Endothelial cell of umbilical vein (primary cell): ENCODE measurements around the gene HSD17B8. TPM values are rescaled to one million over a fixed set of nuclear protein-coding genes. Genes with fewer than 3 reads are reported as not detected.

ENCODE experiments used
- BruUV-seq: library from RNA; stranded (reverse); fragments of 400-500 nt; replicated peaks from 2 replicates; lab custom pipeline; 2021; lab: Mats Ljungman, UMichigan
- CTCF ChIA-PET: fragments of 300-600, 350-600 bp; sonication (Branson Sonifier 250); formaldehyde crosslinking; loops from one replicate; lab custom pipeline; 2021; ENCODE audit warnings: antibody characterized with exemption, inconsistent platforms; lab: Charles Lee
- POLR2A ChIA-PET: fragments of 300-600, 350-600 bp; sonication (Branson Sonifier 250); formaldehyde crosslinking; loops from one replicate; lab custom pipeline; 2021; ENCODE audit warnings: antibody characterized with exemption, inconsistent platforms; lab: Charles Lee
- DNase-seq: peaks from one replicate; pipeline ENCODE4 v3.0.0-alpha.2; 2011; ENCODE audit warnings: low read depth, low spot score
- FAIRE-seq: peaks from 2 replicates; lab custom pipeline; 2011; peaks lifted over from hg19 to GRCh38; lab: Jason Lieb, UNC
- H2AFZ ChIP-seq: 2 replicates; pipeline ENCODE4 v1.6.0; 2012; ENCODE audit warnings: low read depth, low read length, control low read depth, inconsistent platforms
- H3K27ac ChIP-seq: 2 replicates; pipeline ENCODE4 v1.5.1; 2011; ENCODE audit warnings: low read depth, mild to moderate bottlenecking, control low read depth, low read length, moderate library complexity; ENCODE audit not compliant: insufficient read depth
- H3K27me3 ChIP-seq, 2 experiments: 2 replicates each; pipeline versions ENCODE4 v1.6.0 to v1.6.1; 2011; ENCODE audit warnings: low read length in 2 of 2, mixed read lengths in 1 of 2; ENCODE audit not compliant: control insufficient read depth in 2 of 2, insufficient read depth in 2 of 2
- H3K36me3 ChIP-seq, 2 experiments: 2 replicates in 1 of 2; 3 replicates in 1 of 2; pipeline ENCODE4 v1.5.1; 2011; ENCODE audit warnings: low read length in 2 of 2, mild to moderate bottlenecking in 1 of 2, moderate library complexity in 1 of 2; ENCODE audit not compliant: control insufficient read depth in 2 of 2, insufficient read depth in 2 of 2; ENCODE audit errors: extremely low read depth in 1 of 2
- H3K4me1 ChIP-seq: 3 replicates; pipeline ENCODE4 v1.5.1; 2011; ENCODE audit warnings: mild to moderate bottlenecking, low read length; ENCODE audit not compliant: control insufficient read depth, insufficient read depth; ENCODE audit errors: extremely low read depth
- H3K4me2 ChIP-seq: 2 replicates; pipeline ENCODE4 v1.6.1; 2011; ENCODE audit warnings: low read length, control low read depth, mixed read lengths; ENCODE audit not compliant: insufficient read depth
- H3K4me3 ChIP-seq, 3 experiments: fragments of 200-600 bp in 1 of 3; sonication (generic), shearing (Covaris generic) in 1 of 3; replicated peaks in 1 of 3; 2 replicates each; pipeline ENCODE4 v1.5.1; 2011 to 2016; ENCODE audit warnings: control low read depth in 3 of 3, low read length in 3 of 3, mild to moderate bottlenecking in 2 of 3, inconsistent platforms in 1 of 3, low read depth in 1 of 3, moderate library complexity in 1 of 3; ENCODE audit not compliant: insufficient read depth in 1 of 3
- H3K79me2 ChIP-seq: 2 replicates; pipeline ENCODE4 v1.6.0; 2012; ENCODE audit warnings: low read length, inconsistent platforms; ENCODE audit not compliant: control insufficient read depth, insufficient read depth
- H3K9ac ChIP-seq: replicated peaks from 2 replicates; pipeline ENCODE3; 2011; ENCODE audit warnings: low read length, control low read depth; ENCODE audit not compliant: insufficient read depth; ENCODE audit errors: extremely low read depth
- H3K9me1 ChIP-seq: replicated peaks from 3 replicates; pipeline ENCODE4 v1.6.0; 2011; ENCODE audit warnings: mild to moderate bottlenecking, low read length; ENCODE audit not compliant: control insufficient read depth, insufficient read depth; ENCODE audit errors: extremely low read depth
- H3K9me3 ChIP-seq: replicated peaks from 2 replicates; pipeline ENCODE4 v1.5.1; 2012; ENCODE audit warnings: low read length, inconsistent platforms; ENCODE audit not compliant: control insufficient read depth, insufficient read depth
- H4K20me1 ChIP-seq: replicated peaks from 2 replicates; pipeline ENCODE3; 2011; ENCODE audit warnings: mild to moderate bottlenecking, low read length; ENCODE audit not compliant: control insufficient read depth, insufficient read depth; ENCODE audit errors: extremely low read depth
- CTCF ChIP-seq, 2 donors: IDR thresholded peaks; 1 replicate in 1 of 2; 2 replicates in 1 of 2; pipeline ENCODE4 v1.5.1; 2011; ENCODE audit warnings: low read length in 2 of 2, mild to moderate bottlenecking in 2 of 2, moderate library complexity in 2 of 2, control low read depth in 1 of 2, inconsistent platforms in 1 of 2, low read depth in 1 of 2; ENCODE audit not compliant: insufficient read depth in 1 of 2; ENCODE audit errors: extremely low read depth in 1 of 2
- EZH2 ChIP-seq: IDR thresholded peaks from 2 replicates; pipeline ENCODE4 v1.6.1; 2012; ENCODE audit warnings: borderline replicate concordance, low read depth, mild to moderate bottlenecking, moderate library complexity, low read length, inconsistent platforms; ENCODE audit not compliant: severe bottlenecking
- FOS ChIP-seq: IDR thresholded peaks from 2 replicates; pipeline ENCODE4 v1.6.1; 2011; ENCODE audit warnings: mild to moderate bottlenecking, low read length, moderate library complexity, borderline replicate concordance; ENCODE audit not compliant: insufficient read depth
- GATA2 ChIP-seq: IDR thresholded peaks from 2 replicates; pipeline ENCODE4 v1.7.0; 2011; ENCODE audit warnings: low read depth, mild to moderate bottlenecking, moderate library complexity, mixed read lengths, low read length; ENCODE audit not compliant: insufficient read length, insufficient read depth
- JUN ChIP-seq: IDR thresholded peaks from 2 replicates; pipeline ENCODE4 v1.6.1; 2011; ENCODE audit warnings: borderline replicate concordance, low read depth; ENCODE audit not compliant: insufficient read length, insufficient read depth
- MAX ChIP-seq: IDR thresholded peaks from 2 replicates; pipeline ENCODE4 v1.6.1; 2011; ENCODE audit not compliant: insufficient read depth, insufficient read length
- MYC ChIP-seq: IDR thresholded peaks from one replicate; pipeline ENCODE4 v1.6.1; 2011; ENCODE audit warnings: mild to moderate bottlenecking, low read depth, low read length
- POLR2A ChIP-seq: IDR thresholded peaks from 2 replicates; pipeline ENCODE4 v1.6.1; 2012; ENCODE audit warnings: low read depth, mild to moderate bottlenecking, control low read depth, low read length
- POLR2AphosphoS5 ChIP-seq: IDR thresholded peaks from 2 replicates; pipeline ENCODE4 v1.6.1; 2012; ENCODE audit warnings: low read depth, mild to moderate bottlenecking, control low read depth, low read length, moderate library complexity; ENCODE audit not compliant: insufficient read depth
- dilution Hi-C: fragments of 300-500 bp; cut with MboI; formaldehyde crosslinking; loops from one replicate; pipeline ENCODE4 v1.15.0; 2019; ENCODE audit warnings: low sequenced_read_pairs; ENCODE audit not compliant: extremely low pct_ligation_motif_present
- intact Hi-C: fragments of 100-400 bp; cut with micrococcal nuclease; formaldehyde crosslinking; loops from one replicate; pipeline ENCODE4 v1.10.0; 2022
- polyA plus RNA-seq, 4 experiments: library from polyadenylated mRNA; depleted of rRNA in 3 of 4; stranded (reverse) in 3 of 4; unstranded in 1 of 4; fragments of >200 nt; gene quantifications; 2 replicates each; pipeline versions ENCODE4 v1.2.1 to v1.2.3, GENCODE V29; 2011 to 2012; ENCODE audit warnings: missing spikeins in 1 of 4
- total RNA-seq: library from RNA; stranded (reverse); gene quantifications from 2 replicates; pipeline ENCODE4 v1.2.3, GENCODE V29; 2021

HSD17B8 gene
- total and polyA plus RNA-seq, 2 donors (not counting 3 experiments of a cell fraction or from before 2014, with no cell fraction given) = 4.0 to 8.2 TPM

GRCh38 chr6:33189164-33189563 is 15.3 kb upstream of the HSD17B8 start:
- Histone ChIP-seq H2AFZ (no peak overlapping the region), H4K20me1 (no peaks in the 10 kb centered on the region), H3K27me3 (peaks cover 21 to 28% of the 10 kb centered on the region in 2 experiments), H3K4me2 (no peak overlapping the region), H3K4me3 (no peak overlapping the region), H3K36me3 (peaks cover 0 to 4% of the 10 kb centered on the region in 2 experiments), H3K9me1 (no peaks in the 10 kb centered on the region), H3K4me1 (peaks cover 6% of the 10 kb centered on the region), H3K79me2 (no peaks in the 10 kb centered on the region), H3K27ac (no peak overlapping the region), H3K9ac (no peak overlapping the region), H3K9me3 (no peaks in the 10 kb centered on the region)
- no peak for FAIRE-seq
- dilution Hi-C loops = no loop called here
- no peak for DNase-seq
- no TSS peak for BruUV-seq
- intact Hi-C loops = no loop called here
- TF ChIP-seq POLR2A (no peak), MYC (no peak), CTCF (IDR thresholded peaks at IDR 0.05; ENCODE audit: extremely low read depth in 1 of 2, insufficient read depth in 1 of 2, low read depth in 1 of 2, low read length in 2 of 2) (no peak), FOS (no peak), POLR2AphosphoS5 (no peak), MAX (no peak), JUN (no peak), EZH2 (no peak), GATA2 (no peak)
- ChIA-PET CTCF (interaction anchor here (1.0 to 1.7 kb wide), 5 partner anchors 9 to 62 kb away, joined by 3 to 6 read pairs (median 3); no protein-coding TSS in a partner anchor), POLR2A (no interaction called here)
